ENCODE measurements around the gene SFXN3. TPM values are rescaled to one million over a fixed set of nuclear protein-coding genes. Genes with fewer than 3 reads are reported as not detected.

SFXN3 gene
- total RNA-seq, 4 donors from 2014 or later = 57.6 to 296 (median 74.3) TPM

GRCh38 chr10:101070098-101070497, 39.1 kb downstream of the SFXN3 start:
- peaks cover 27% of the 10 kb centered on the region for H3K4me1 ChIP-seq
- H3K4me3 ChIP-seq = no peak overlapping the region
- no peak overlapping the region for H3K27ac ChIP-seq
- H3K27me3 ChIP-seq = peaks cover 35% of the 10 kb centered on the region
- no peak for DNase-seq (ENCODE audit: low spot score in 2 of 2)
- TF ChIP-seq CTCF (IDR thresholded peaks at IDR 0.05) = no peak
- TF ChIP-seq EP300 (IDR thresholded peaks at IDR 0.05) = no peak
- TF ChIP-seq POLR2A (IDR thresholded peaks at IDR 0.05) = no peak
- TF ChIP-seq POLR2AphosphoS5 (IDR thresholded peaks at IDR 0.05) = no peak
- H3K9me3 ChIP-seq = no peaks in the 10 kb centered on the region
- no peaks in the 10 kb centered on the region for H3K36me3 ChIP-seq
- WGBS = 39% methylated on average over 3 of the region's 3 CpGs

GRCh38 chr10:101071267-101071884, 40.3 kb downstream of the SFXN3 start:
- Histone ChIP-seq H3K9me3 (no peaks in the 10 kb centered on the region), H3K4me3 (no peak overlapping the region), H3K4me1 (peaks cover 14% of the 10 kb centered on the region), H3K27ac (no peak overlapping the region), H3K27me3 (peaks cover 48% of the 10 kb centered on the region), H3K36me3 (no peaks in the 10 kb centered on the region)
- DNase-seq (ENCODE audit: low spot score in 2 of 2) = no peak
- WGBS = 58% methylated on average over 6 of the region's 6 CpGs
- TF ChIP-seq POLR2AphosphoS5 (IDR thresholded peaks at IDR 0.05) (no peak), EP300 (IDR thresholded peaks at IDR 0.05) (no peak), CTCF (IDR thresholded peaks at IDR 0.05) (no peak), POLR2A (IDR thresholded peaks at IDR 0.05) (no peak)

GRCh38 chr10:101071885-101072433, 40.9 kb downstream of the SFXN3 start:
- no peak for DNase-seq (ENCODE audit: low spot score in 2 of 2)
- H3K9me3 ChIP-seq = no peaks in the 10 kb centered on the region
- H3K36me3 ChIP-seq = no peaks in the 10 kb centered on the region
- H3K27ac ChIP-seq = no peak overlapping the region
- H3K4me1 ChIP-seq = peaks cover 8% of the 10 kb centered on the region
- H3K4me3 ChIP-seq = no peak overlapping the region
- TF ChIP-seq POLR2AphosphoS5 (IDR thresholded peaks at IDR 0.05) (no peak), POLR2A (IDR thresholded peaks at IDR 0.05) (no peak), EP300 (IDR thresholded peaks at IDR 0.05) (no peak), CTCF (IDR thresholded peaks at IDR 0.05) (no peak)
- WGBS = 71% methylated on average over 7 of the region's 7 CpGs
- H3K27me3 ChIP-seq = peaks cover 53% of the 10 kb centered on the region

GRCh38 chr10:101072923-101073322, 41.9 kb downstream of the SFXN3 start:
- DNase-seq (ENCODE audit: low spot score in 2 of 2) = no peak
- Histone ChIP-seq H3K36me3 (no peaks in the 10 kb centered on the region), H3K4me3 (no peak overlapping the region), H3K27ac (no peak overlapping the region), H3K27me3 (peaks cover 55% of the 10 kb centered on the region), H3K9me3 (no peaks in the 10 kb centered on the region), H3K4me1 (no peaks in the 10 kb centered on the region)
- 51% methylated on average over 9 of the region's 9 CpGs for WGBS
- TF ChIP-seq CTCF (IDR thresholded peaks at IDR 0.05) (no peak), POLR2A (IDR thresholded peaks at IDR 0.05) (no peak), EP300 (IDR thresholded peaks at IDR 0.05) (no peak), POLR2AphosphoS5 (IDR thresholded peaks at IDR 0.05) (no peak)

GRCh38 chr10:101073631-101074030, 42.6 kb downstream of the SFXN3 start:
- WGBS = 11% methylated on average over 12 of the region's 13 CpGs
- no peak for TF ChIP-seq POLR2A (IDR thresholded peaks at IDR 0.05)
- no peak for TF ChIP-seq EP300 (IDR thresholded peaks at IDR 0.05)
- TF ChIP-seq CTCF (IDR thresholded peaks at IDR 0.05) = no peak
- no peak for TF ChIP-seq POLR2AphosphoS5 (IDR thresholded peaks at IDR 0.05)
- Histone ChIP-seq H3K27ac (no peak overlapping the region), H3K4me1 (no peaks in the 10 kb centered on the region), H3K27me3 (peaks cover 55% of the 10 kb centered on the region), H3K4me3 (no peak overlapping the region), H3K9me3 (no peaks in the 10 kb centered on the region), H3K36me3 (no peaks in the 10 kb centered on the region)
- no peak for DNase-seq (ENCODE audit: low spot score in 2 of 2)
